Naive thymus-derived CD8-positive, alpha-beta T cell (primary cell): ENCODE data around the gene GTF3C5. TPM values are rescaled to one million over a fixed set of nuclear protein-coding genes. Genes with fewer than 3 reads are reported as not detected.
"Not testable (repeated sequence)": the region's sequence is repeated elsewhere in the genome, so short reads cannot be mapped to it uniquely, and the experiment has no call there.

Source experiments
- ATAC-seq, 2 donors: fragments of 150-1000 bp; cut with Tn5 transposase in 1 of 2; sonication (Bioruptor Pico), chemical (Tn5 transposase) in 1 of 2; 1 replicate in 1 of 2; 2 replicates in 1 of 2; pipeline ENCODE4 v1.10.0; 2021; ENCODE audit warnings: mild to moderate bottlenecking in 2 of 2, moderate library complexity in 2 of 2
- POLR2A ChIA-PET: fragments of 350-600 bp; sonication (Branson Sonifier 250); formaldehyde crosslinking; loops from one replicate; lab custom pipeline; 2021; ENCODE audit warnings: antibody characterized with exemption; lab: Charles Lee
- DNase-seq, 10 donors: peaks; one replicate each; pipeline versions ENCODE4 v3.0.0 to v3.0.0-alpha.2; 2020 to 2022
- H3K27ac Mint-ChIP-seq, 10 donors: one replicate each; pipeline ENCODE4 v1.8.0; 2020 to 2022; ENCODE audit warnings: mild to moderate bottlenecking in 10 of 10, mixed read lengths in 10 of 10, moderate library complexity in 4 of 10, inconsistent platforms in 1 of 10
- H3K27me3 Mint-ChIP-seq, 5 donors: one replicate each; pipeline ENCODE4 v1.8.0; 2021 to 2022; ENCODE audit warnings: mixed read lengths in 5 of 5
- H3K36me3 Mint-ChIP-seq, 3 donors: one replicate each; pipeline ENCODE4 v1.8.0; 2020 to 2022; ENCODE audit warnings: mixed read lengths in 3 of 3, mild to moderate bottlenecking in 2 of 3, inconsistent platforms in 1 of 3
- H3K4me1 Mint-ChIP-seq, 4 donors: one replicate each; pipeline ENCODE4 v1.8.0; 2021 to 2022; ENCODE audit warnings: mixed read lengths in 4 of 4
- H3K4me3 Mint-ChIP-seq, 10 donors: one replicate each; pipeline ENCODE4 v1.8.0; 2020 to 2022; ENCODE audit warnings: mild to moderate bottlenecking in 10 of 10, mixed read lengths in 10 of 10, moderate library complexity in 6 of 10, inconsistent platforms in 1 of 10
- H3K9me3 Mint-ChIP-seq, 9 donors: one replicate each; pipeline ENCODE4 v1.8.0; 2020 to 2022; ENCODE audit warnings: mixed read lengths in 9 of 9, mild to moderate bottlenecking in 3 of 9, inconsistent platforms in 1 of 9, moderate library complexity in 1 of 9
- polyA plus RNA-seq, 3 donors: library from polyadenylated mRNA; unstranded; fragments of 300-500 nt; fragmentation: Illumina TruSeq; gene quantifications; one replicate each; pipeline ENCODE4 v1.2.3, GENCODE V29; 2021
- total RNA-seq, 8 experiments: library from RNA in 2 of 8; stranded (reverse) in 2 of 8; gene quantifications; one replicate each; pipeline ENCODE4 v1.2.3 and lab custom pipeline; 2021 to 2026

The GTF3C5 gene
- total and polyA plus RNA-seq, 5 experiments from 2014 or later = 33.7 to 81.2 (median 40.1) TPM

GRCh38 chr9:133094351-133094750 is 63.6 kb downstream of the GTF3C5 start:
- DNase-seq, H3K27me3 Mint-ChIP-seq, ATAC-seq, H3K4me3 Mint-ChIP-seq, H3K27ac Mint-ChIP-seq, H3K4me1 Mint-ChIP-seq, POLR2A ChIA-PET: not testable (repeated sequence)
- Mint-ChIP-seq H3K9me3 (peaks cover 0 to 23% (median 14%) of the 10 kb centered on the region in 9 donors), H3K36me3 (peaks cover 14 to 33% (median 31%) of the 10 kb centered on the region in 3 donors)

GRCh38 chr9:133094842-133095393 is 64.1 kb downstream of the GTF3C5 start:
- DNase-seq = no peak
- POLR2A ChIA-PET = no interaction called here
- ATAC-seq = no peak
- Mint-ChIP-seq H3K27me3 (no peaks in the 10 kb centered on the region), H3K36me3 (peaks cover 14 to 36% (median 35%) of the 10 kb centered on the region in 3 donors), H3K4me3 (no peak overlapping the region), H3K4me1 (peaks cover 0 to 2% (median 0%) of the 10 kb centered on the region in 4 donors), H3K9me3 (peaks cover 0 to 23% (median 14%) of the 10 kb centered on the region in 9 donors), H3K27ac (no peak overlapping the region)

GRCh38 chr9:133098104-133098754 is 67.4 kb downstream of the GTF3C5 start:
- ATAC-seq = no peak
- POLR2A ChIA-PET = no interaction called here
- Mint-ChIP-seq H3K4me3 (no peak overlapping the region), H3K27me3 (no peaks in the 10 kb centered on the region), H3K36me3 (peaks cover 14 to 65% (median 49%) of the 10 kb centered on the region in 3 donors), H3K27ac (no peak overlapping the region), H3K4me1 (peaks cover 0 to 2% (median 0%) of the 10 kb centered on the region in 4 donors), H3K9me3 (peaks cover 0 to 23% (median 14%) of the 10 kb centered on the region in 9 donors)
- DNase-seq = no peak

GRCh38 chr9:133098871-133099270 is 68.1 kb downstream of the GTF3C5 start:
- H3K36me3 Mint-ChIP-seq = peaks cover 14 to 66% (median 49%) of the 10 kb centered on the region in 3 donors
- peaks cover 0 to 23% (median 14%) of the 10 kb centered on the region in 9 donors for H3K9me3 Mint-ChIP-seq
- H3K4me1 Mint-ChIP-seq = peaks cover 0 to 2% (median 0%) of the 10 kb centered on the region in 4 donors
- no peak overlapping the region for H3K27ac Mint-ChIP-seq
- no peak for ATAC-seq
- POLR2A ChIA-PET = no interaction called here
- DNase-seq = peak in 1 of 10 donors; percentile 28
- H3K27me3 Mint-ChIP-seq = no peaks in the 10 kb centered on the region
- H3K4me3 Mint-ChIP-seq = no peak overlapping the region

GRCh38 chr9:133099726-133100505 is 69.1 kb downstream of the GTF3C5 start:
- H3K27ac Mint-ChIP-seq = no peak overlapping the region
- no peaks in the 10 kb centered on the region for H3K27me3 Mint-ChIP-seq
- H3K9me3 Mint-ChIP-seq = peaks cover 0 to 22% (median 13%) of the 10 kb centered on the region in 9 donors
- DNase-seq (no peak), ATAC-seq (no peak)
- H3K4me3 Mint-ChIP-seq = no peak overlapping the region
- H3K36me3 Mint-ChIP-seq = peaks cover 12 to 70% (median 50%) of the 10 kb centered on the region in 3 donors
- H3K4me1 Mint-ChIP-seq = peaks cover 0 to 2% (median 0%) of the 10 kb centered on the region in 4 donors
- POLR2A ChIA-PET = interaction anchor here (0.9 to 1.0 kb wide), 2 partner anchors 48 to 69 kb away, joined by 3 to 4 read pairs; partner anchors contain the start of gene GTF3C5

- DNase-seq (peak in 1 of 10 donors; percentile 57), ATAC-seq (no peak)
- POLR2A ChIA-PET = interaction anchor here (0.9 to 3.3 kb wide), 5 partner anchors 9 to 70 kb away, joined by 3 to 28 read pairs (median 4); partner anchors contain the start of gene GTF3C5
- Mint-ChIP-seq H3K4me3 (no peak overlapping the region), H3K36me3 (peaks cover 8 to 72% (median 50%) of the 10 kb centered on the region in 3 donors), H3K27me3 (no peaks in the 10 kb centered on the region), H3K9me3 (peaks cover 0 to 14% (median 9%) of the 10 kb centered on the region in 9 donors), H3K27ac (peak overlapping the region in 1 of 10 donors; percentile 79), H3K4me1 (peaks cover 0 to 2% (median 0%) of the 10 kb centered on the region in 4 donors)
Measured at GRCh38 chr9:133100506-133101355, 69.9 kb downstream of the GTF3C5 start.

GRCh38 chr9:133101356-133102189 is 70.8 kb downstream of the GTF3C5 start:
- H3K27me3 Mint-ChIP-seq = no peaks in the 10 kb centered on the region
- H3K27ac Mint-ChIP-seq = peak overlapping the region in 3 of 10 donors; percentile 7 to 79 (median 71)
- H3K4me1 Mint-ChIP-seq = peaks cover 0 to 4% (median 0%) of the 10 kb centered on the region in 4 donors
- H3K9me3 Mint-ChIP-seq = peaks cover 0 to 6% (median 1%) of the 10 kb centered on the region in 9 donors
- no peak overlapping the region for H3K4me3 Mint-ChIP-seq
- peak in 1 of 10 donors; percentile 55 for DNase-seq
- POLR2A ChIA-PET = interaction anchor here (0.9 to 3.3 kb wide), 5 partner anchors 10 to 71 kb away, joined by 3 to 28 read pairs (median 4); partner anchors contain the start of gene RALGDS
- ATAC-seq = no peak
- H3K36me3 Mint-ChIP-seq = peaks cover under 1 to 69% (median 46%) of the 10 kb centered on the region in 3 donors

- POLR2A ChIA-PET = interaction anchor here (0.9 to 3.3 kb wide), 5 partner anchors 18 to 72 kb away, joined by 3 to 28 read pairs (median 3); partner anchors contain the start of gene RALGDS
- ATAC-seq (no peak), DNase-seq (peak in 1 of 10 donors; percentile 23)
- H3K27me3 Mint-ChIP-seq = no peaks in the 10 kb centered on the region
- H3K36me3 Mint-ChIP-seq = peaks cover 0 to 65% (median 41%) of the 10 kb centered on the region in 3 donors
- peaks cover 0 to 5% (median 0%) of the 10 kb centered on the region in 4 donors for H3K4me1 Mint-ChIP-seq
- no peak overlapping the region for H3K4me3 Mint-ChIP-seq
- H3K27ac Mint-ChIP-seq = peak overlapping the region in 7 of 10 donors; percentile 75 to 91 (median 88)
- H3K9me3 Mint-ChIP-seq = peaks cover 0 to 4% (median 0%) of the 10 kb centered on the region in 9 donors
Measured at GRCh38 chr9:133102190-133103021, 71.6 kb downstream of the GTF3C5 start.

- H3K27ac Mint-ChIP-seq = peak overlapping the region in 7 of 10 donors; percentile 75 to 91 (median 88)
- ATAC-seq = peak; percentile 54 to 73
- H3K27me3 Mint-ChIP-seq = no peaks in the 10 kb centered on the region
- peaks cover 0 to 2% (median 0%) of the 10 kb centered on the region in 9 donors for H3K9me3 Mint-ChIP-seq
- peaks cover 0 to 63% (median 32%) of the 10 kb centered on the region in 3 donors for H3K36me3 Mint-ChIP-seq
- no peak overlapping the region for H3K4me3 Mint-ChIP-seq
- peaks cover 0 to 5% (median 0%) of the 10 kb centered on the region in 4 donors for H3K4me1 Mint-ChIP-seq
- peak in 9 of 10 donors; percentile 28 to 75 (median 56) for DNase-seq
- POLR2A ChIA-PET = interaction anchor here (0.9 to 3.3 kb wide), 4 partner anchors 10 to 45 kb away, joined by 3 to 28 read pairs (median 9); no protein-coding TSS in a partner anchor
Measured at GRCh38 chr9:133103183-133103986, 72.6 kb downstream of the GTF3C5 start.
